IMR-90 (cell line): Measurements from ENCODE around the gene TPGS1. TPM values are rescaled to one million over a fixed set of nuclear protein-coding genes. Genes with fewer than 3 reads are reported as not detected.

Source experiments
- ATAC-seq: fragments of 200-7000 bp; cut with Tn5 transposase; 2 replicates; pipeline ENCODE4 v1.9.1; 2020; ENCODE audit warnings: low read depth, mild to moderate bottlenecking, moderate library complexity
- BruUV-seq: library from RNA; stranded (reverse); fragments of 400-500 nt; replicated peaks from 2 replicates; lab custom pipeline; 2021; lab: Mats Ljungman, UMichigan
- CTCF ChIA-PET: fragments of 300-600 bp; formaldehyde crosslinking; extraction: SDS; loops from one replicate; lab custom pipeline; 2021; ENCODE audit warnings: antibody characterized with exemption; lab: Yijun Ruan, JAX
- POLR2A ChIA-PET: fragments of 300-600 bp; sonication (Branson Sonifier 250); formaldehyde crosslinking; loops from one replicate; lab custom pipeline; 2022; ENCODE audit warnings: antibody characterized with exemption; ENCODE audit not compliant: unreplicated experiment; lab: Charles Lee
- DNase-seq: peaks from one replicate; pipeline ENCODE4 v3.0.0; 2013
- H2AFZ ChIP-seq: replicated peaks from 2 replicates; pipeline ENCODE3; 2013; ENCODE audit warnings: low read length, mild to moderate bottlenecking; ENCODE audit not compliant: poor library complexity
- H2AK5ac ChIP-seq: 2 replicates; pipeline ENCODE4 v1.6.1; 2013; ENCODE audit warnings: low read depth, low read length, inconsistent platforms
- H2AK9ac ChIP-seq: replicated peaks from 2 replicates; pipeline ENCODE3; 2013; ENCODE audit warnings: mild to moderate bottlenecking, low read depth, low read length, moderate library complexity; ENCODE audit not compliant: poor library complexity
- H2BK120ac ChIP-seq: 2 replicates; pipeline ENCODE4 v1.6.1; 2013; ENCODE audit warnings: low read depth, low read length, inconsistent platforms
- H2BK15ac ChIP-seq: 3 replicates; pipeline ENCODE4 v1.6.1; 2013; ENCODE audit warnings: low read depth, low read length, inconsistent platforms
- H2BK20ac ChIP-seq: 2 replicates; pipeline ENCODE4 v1.6.1; 2013; ENCODE audit warnings: low read depth, mild to moderate bottlenecking, inconsistent platforms, low read length, moderate library complexity
- H2BK5ac ChIP-seq: 2 replicates; pipeline ENCODE4 v1.6.1; 2013; ENCODE audit warnings: mild to moderate bottlenecking, low read depth, low read length, inconsistent platforms; ENCODE audit not compliant: poor library complexity, severe bottlenecking
- H3K14ac ChIP-seq: replicated peaks from 2 replicates; pipeline ENCODE4 v1.6.1; 2013; ENCODE audit warnings: low read depth, low read length, inconsistent platforms
- H3K18ac ChIP-seq: 2 replicates; pipeline ENCODE4 v1.6.1; 2013; ENCODE audit warnings: low read depth, low read length, control low read depth
- H3K23ac ChIP-seq: 2 replicates; pipeline ENCODE4 v1.6.1; 2013; ENCODE audit warnings: low read depth, low read length, inconsistent platforms
- H3K27ac ChIP-seq: 2 replicates; pipeline ENCODE4 v1.5.1; 2013; ENCODE audit warnings: mild to moderate bottlenecking, control low read depth, low read length; ENCODE audit not compliant: insufficient read depth
- H3K27me3 ChIP-seq: 2 replicates; pipeline ENCODE4 v1.6.1; 2013; ENCODE audit warnings: low read length; ENCODE audit not compliant: control insufficient read depth, insufficient read depth
- H3K36me3 ChIP-seq: 2 replicates; pipeline ENCODE4 v1.6.1; 2013; ENCODE audit warnings: low read length, mixed read lengths; ENCODE audit not compliant: control insufficient read depth, insufficient read depth
- H3K4ac ChIP-seq: 2 replicates; pipeline ENCODE4 v1.6.1; 2013; ENCODE audit warnings: low read depth, low read length, inconsistent platforms
- H3K4me1 ChIP-seq: 2 replicates; pipeline ENCODE4 v1.6.1; 2013; ENCODE audit warnings: low read length, mixed read lengths; ENCODE audit not compliant: control insufficient read depth, insufficient read depth
- H3K4me2 ChIP-seq: 2 replicates; pipeline ENCODE4 v1.6.1; 2013; ENCODE audit warnings: low read depth, mild to moderate bottlenecking, control low read depth, low read length, moderate library complexity
- H3K4me3 ChIP-seq: 2 replicates; pipeline ENCODE4 v1.5.1; 2013; ENCODE audit warnings: low read depth, mild to moderate bottlenecking, control low read depth, low read length, moderate library complexity; ENCODE audit not compliant: insufficient read depth
- H3K56ac ChIP-seq: 2 replicates; pipeline ENCODE4 v1.6.1; 2013; ENCODE audit warnings: low read length, inconsistent platforms; ENCODE audit not compliant: insufficient read depth; ENCODE audit errors: extremely low read depth
- H3K79me1 ChIP-seq, 2 experiments: 2 replicates each; pipeline ENCODE4 v1.6.1; 2013; ENCODE audit warnings: low read length in 2 of 2, inconsistent platforms in 1 of 2, low read depth in 1 of 2
- H3K9ac ChIP-seq: 2 replicates; pipeline ENCODE4 v1.6.1; 2013; ENCODE audit warnings: low read depth, low read length, control low read depth
- H3K9me1 ChIP-seq: 2 replicates; pipeline ENCODE4 v1.6.1; 2013; ENCODE audit warnings: low read length, inconsistent platforms; ENCODE audit not compliant: insufficient read depth
- H3K9me3 ChIP-seq: 2 replicates; pipeline ENCODE4 v1.6.1; 2013; ENCODE audit warnings: low read length; ENCODE audit not compliant: control insufficient read depth, insufficient read depth
- H4K20me1 ChIP-seq: 2 replicates; pipeline ENCODE4 v1.6.1; 2013; ENCODE audit warnings: low read length, inconsistent platforms; ENCODE audit not compliant: insufficient read depth
- H4K5ac ChIP-seq: 2 replicates; pipeline ENCODE4 v1.6.1; 2013; ENCODE audit warnings: mild to moderate bottlenecking, low read depth, low read length, control low read depth
- H4K8ac ChIP-seq, 2 experiments: 2 replicates each; pipeline ENCODE4 v1.6.1; 2013; ENCODE audit warnings: low read depth in 2 of 2, low read length in 2 of 2, control low read depth in 1 of 2, inconsistent platforms in 1 of 2
- H4K91ac ChIP-seq: 2 replicates; pipeline ENCODE4 v1.6.1; 2013; ENCODE audit warnings: low read depth, low read length, inconsistent platforms; ENCODE audit not compliant: insufficient read depth
- BHLHE40 ChIP-seq: fragments of 150-350 bp; IDR thresholded peaks from 2 replicates; pipeline ENCODE4 v1.6.1; 2016; ENCODE audit warnings: mild to moderate bottlenecking, low read depth, low read length
- CEBPB ChIP-seq: IDR thresholded peaks from 2 replicates; pipeline ENCODE4 v1.6.1; 2012; ENCODE audit warnings: low read depth, low read length, improper control_type of control experiment
- CHD1 ChIP-seq: IDR thresholded peaks from 2 replicates; pipeline ENCODE4 v1.6.1; 2012; ENCODE audit warnings: low read depth, low read length, improper control_type of control experiment
- CTCF ChIP-seq: conservative IDR thresholded peaks from 2 replicates; pipeline ENCODE4 v1.5.1; 2012; ENCODE audit warnings: mild to moderate bottlenecking, low read depth, low read length, improper control_type of control experiment
- ELK1 ChIP-seq: fragments of 150-350 bp; IDR thresholded peaks from 2 replicates; pipeline ENCODE4 v1.6.1; 2016; ENCODE audit warnings: low read depth, mild to moderate bottlenecking, low read length, moderate library complexity, borderline replicate concordance
- FOS ChIP-seq: fragments of 150-350 bp; IDR thresholded peaks from 2 replicates; pipeline ENCODE4 v1.6.1; 2016; ENCODE audit warnings: low read depth, low read length
- MAFK ChIP-seq: IDR thresholded peaks from 2 replicates; pipeline ENCODE4 v1.6.1; 2012; ENCODE audit warnings: low read depth, low read length, improper control_type of control experiment
- MXI1 ChIP-seq: IDR thresholded peaks from 2 replicates; pipeline ENCODE4 v1.6.1; 2012; ENCODE audit warnings: low read depth, mild to moderate bottlenecking, low read length, moderate library complexity, borderline replicate concordance
- POLR2A ChIP-seq: IDR thresholded peaks from 2 replicates; pipeline ENCODE4 v1.6.1; 2012; ENCODE audit warnings: mild to moderate bottlenecking, low read depth, low read length
- RCOR1 ChIP-seq: IDR thresholded peaks from 2 replicates; pipeline ENCODE4 v1.6.1; 2012; ENCODE audit warnings: mild to moderate bottlenecking, low read length, improper control_type of control experiment; ENCODE audit not compliant: insufficient replicate concordance
- RFX5 ChIP-seq: IDR thresholded peaks from 2 replicates; pipeline ENCODE4 v1.8.0; 2012; ENCODE audit warnings: low read depth, mild to moderate bottlenecking, low read length, moderate library complexity
- SMC3 ChIP-seq: fragments of 150-350 bp; IDR thresholded peaks from 2 replicates; pipeline ENCODE4 v1.6.1; 2016; ENCODE audit warnings: low read depth, mild to moderate bottlenecking, antibody characterized with exemption, low read length, moderate library complexity
- WGBS, 2 experiments: methylation state at CpG; one replicate each; pipeline versions ENCODE4 v1.1.5 to v1.1.7; 2013; ENCODE audit warnings: missing lambda C conversion rate in 2 of 2; ENCODE audit not compliant: insufficient read length in 1 of 2; ENCODE audit errors: extremely low coverage in 2 of 2; 5-methylcytosine and 5-hydroxymethylcytosine counted together
- dilution Hi-C: fragments of 300-500 bp; cut with HindIII; formaldehyde crosslinking; loops from one replicate; pipeline ENCODE4 v1.14.3; 2018; ENCODE audit warnings: low sequenced_read_pairs; ENCODE audit not compliant: unreplicated experiment
- in situ Hi-C: fragments of 300-500 bp; cut with MboI; formaldehyde crosslinking; loops from 3 replicates; pipeline ENCODE4 v1.14.3; 2019; ENCODE audit warnings: low sequenced_read_pairs, inconsistent platforms, mixed read lengths
- intact Hi-C: fragments of 100-400 bp; cut with micrococcal nuclease; formaldehyde crosslinking; loops from 2 replicates; pipeline ENCODE4 v1.10.0; 2022
- polyA plus RNA-seq, 3 experiments: library from polyadenylated mRNA; depleted of rRNA; stranded (reverse); fragments of >200 nt; gene quantifications; 2 replicates each; pipeline ENCODE4 v1.2.3, GENCODE V29; 2012; ENCODE audit warnings: low replicate concordance in 1 of 3
- total RNA-seq: library from RNA; depleted of rRNA; stranded (reverse); fragments of >200 nt; gene quantifications from 2 replicates; pipeline ENCODE4 v1.2.3, GENCODE V29; 2012

Gene TPGS1
- total and polyA plus RNA-seq, 2 of the 4 experiments (the other 2 are of a cell fraction) = 2.7 to 6.3 TPM

DNA sequence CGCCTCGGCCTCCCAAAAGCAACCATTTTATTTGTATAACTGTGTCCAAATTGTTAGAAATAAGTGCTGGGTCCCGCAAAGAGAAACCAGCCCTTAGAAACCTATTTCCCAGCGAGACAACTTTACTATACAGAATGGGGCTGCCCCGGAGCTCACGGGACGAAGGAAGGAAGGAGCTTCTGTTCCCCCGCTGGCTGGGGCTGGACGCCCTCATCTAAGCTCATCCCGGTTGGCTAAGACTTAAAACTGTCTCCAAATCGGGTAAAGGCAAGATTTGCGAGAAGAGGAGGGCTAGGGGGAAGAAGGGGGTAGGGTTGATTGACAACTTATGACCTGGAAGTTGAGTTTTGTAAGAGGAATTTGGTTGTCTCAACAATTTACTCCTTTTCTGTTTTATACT, 52.8 kb downstream of the TPGS1 start:
- no peak overlapping the region for H3K4ac ChIP-seq

More for the DNA sequence above, 52.8 kb downstream of the TPGS1 start:
- ChIA-PET POLR2A (no interaction called here), CTCF (no interaction called here)
- Histone ChIP-seq H3K23ac (no peak overlapping the region), H4K91ac (no peak overlapping the region), H3K4me3 (no peak overlapping the region), H3K9me1 (no peaks in the 10 kb centered on the region), H2BK20ac (no peak overlapping the region), H3K27me3 (no peaks in the 10 kb centered on the region), H3K4me1 (peaks cover 6% of the 10 kb centered on the region; the same call in 1 of the 2 replicates), H3K27ac (no peak overlapping the region), H3K79me1 (no peaks in the 10 kb centered on the region), H3K18ac (no peak overlapping the region), H4K5ac (no peak overlapping the region), H3K4me2 (no peak overlapping the region), H3K14ac (no peak overlapping the region), H2AK9ac (no peak overlapping the region), H3K9ac (no peak overlapping the region), H2AFZ (no peak overlapping the region), H2BK120ac (no peak overlapping the region), H3K56ac (no peak overlapping the region), H2BK5ac (no peak overlapping the region), H4K20me1 (no peaks in the 10 kb centered on the region), H3K9me3 (no peaks in the 10 kb centered on the region), H2BK15ac (no peak overlapping the region), H2AK5ac (no peak overlapping the region), H3K36me3 (no peaks in the 10 kb centered on the region), H4K8ac (no peak overlapping the region)
- in situ Hi-C loops (no loop called here), intact Hi-C loops (no loop called here), dilution Hi-C loops (no loop called here)
- WGBS, 2 experiments = no CpG with 5 or more reads among the region's 12 CpGs
- ATAC-seq = no peak
- no TSS peak for BruUV-seq
- DNase-seq = no peak
- TF ChIP-seq BHLHE40 (no peak), MAFK (no peak), RCOR1 (no peak), RFX5 (no peak), FOS (no peak), CEBPB (no peak), MXI1 (no peak), CHD1 (no peak), POLR2A (no peak), ELK1 (no peak), SMC3 (no peak), CTCF (no peak)
